Suppressor macrophage treated with lipopolysaccharide for 1 hour (primary cell): ENCODE data around the gene HTR2B.
"Not testable (repeated sequence)": the region's sequence is repeated elsewhere in the genome, so short reads cannot be mapped to it uniquely, and the experiment has no call there.

Source experiments
- DNase-seq, 3 donors: peaks; one replicate each; pipeline ENCODE4 v3.0.0-alpha.2; 2020 to 2022

HTR2B gene

DNA sequence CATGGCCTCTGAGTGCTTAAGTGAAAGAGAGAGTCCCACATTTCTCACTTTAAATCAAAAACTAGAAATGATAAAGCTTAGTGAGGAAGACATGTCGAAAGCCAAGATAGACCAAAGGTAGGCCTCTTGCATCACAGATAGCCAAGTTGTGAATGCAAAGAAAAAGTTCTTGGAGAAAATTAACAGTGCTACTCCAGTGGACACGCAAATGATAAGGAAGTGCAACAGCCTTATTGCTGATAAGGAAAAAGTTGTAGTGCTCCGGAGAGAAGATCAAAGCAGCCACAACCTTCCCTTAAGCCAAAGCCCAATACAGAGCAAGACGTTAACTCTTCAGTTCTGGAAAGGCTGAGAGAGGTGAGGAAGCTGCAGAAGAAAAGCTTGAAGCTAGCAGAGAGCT is 36.1 kb downstream of the HTR2B start:
- no peak for DNase-seq

DNA sequence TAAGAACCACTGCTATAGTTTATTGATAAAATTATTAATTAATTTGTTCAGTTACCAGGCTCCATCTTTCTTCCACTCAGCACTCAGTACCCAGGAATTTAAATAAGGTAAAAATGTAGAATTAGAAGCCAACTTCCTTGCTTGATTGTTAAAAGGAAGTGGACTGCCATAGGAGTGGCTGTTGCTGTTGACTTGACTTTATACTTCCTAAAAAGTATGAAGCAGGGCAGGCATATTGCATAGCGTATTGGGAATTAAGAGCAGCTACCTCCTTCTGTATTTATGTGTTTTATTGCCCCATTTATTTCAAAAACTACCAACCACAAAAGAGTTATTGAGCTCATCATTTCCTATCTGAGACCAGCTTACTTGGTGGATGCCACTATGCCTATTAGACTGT is 40.3 kb downstream of the HTR2B start:
- peak; percentile 21 to 48 (median 33) for DNase-seq

DNA sequence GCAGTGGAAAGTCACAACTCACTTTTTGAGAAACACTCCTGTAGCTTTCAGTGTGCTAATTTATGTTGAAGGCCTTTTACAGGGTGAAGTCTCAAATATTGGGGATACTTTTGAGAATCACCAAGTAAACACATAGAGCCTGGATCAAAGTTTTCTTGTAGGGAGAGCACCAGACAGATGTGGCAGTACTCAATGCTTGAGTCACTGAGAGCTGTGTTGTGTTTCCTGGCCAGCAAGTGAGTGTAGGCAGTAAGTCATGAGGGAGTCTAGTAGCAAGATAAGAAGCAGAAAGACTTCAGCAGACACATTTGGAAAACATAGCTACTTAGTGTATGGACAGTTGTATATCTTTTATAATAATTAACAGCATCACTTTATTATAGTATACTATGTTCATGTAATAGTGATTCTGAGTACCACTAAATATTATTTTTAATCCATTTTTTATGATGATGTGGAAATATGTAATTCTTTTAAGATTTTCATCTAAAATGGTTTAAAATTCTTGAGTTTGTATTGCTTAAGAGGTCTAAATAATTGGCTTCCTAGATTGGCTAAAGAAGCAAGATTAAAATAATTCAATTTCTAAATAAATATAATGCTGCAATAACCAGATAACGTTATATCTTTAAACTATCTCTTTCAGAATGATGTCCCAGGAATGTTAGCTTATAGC is 55.3 kb downstream of the HTR2B start:
- DNase-seq, result no peak

DNA sequence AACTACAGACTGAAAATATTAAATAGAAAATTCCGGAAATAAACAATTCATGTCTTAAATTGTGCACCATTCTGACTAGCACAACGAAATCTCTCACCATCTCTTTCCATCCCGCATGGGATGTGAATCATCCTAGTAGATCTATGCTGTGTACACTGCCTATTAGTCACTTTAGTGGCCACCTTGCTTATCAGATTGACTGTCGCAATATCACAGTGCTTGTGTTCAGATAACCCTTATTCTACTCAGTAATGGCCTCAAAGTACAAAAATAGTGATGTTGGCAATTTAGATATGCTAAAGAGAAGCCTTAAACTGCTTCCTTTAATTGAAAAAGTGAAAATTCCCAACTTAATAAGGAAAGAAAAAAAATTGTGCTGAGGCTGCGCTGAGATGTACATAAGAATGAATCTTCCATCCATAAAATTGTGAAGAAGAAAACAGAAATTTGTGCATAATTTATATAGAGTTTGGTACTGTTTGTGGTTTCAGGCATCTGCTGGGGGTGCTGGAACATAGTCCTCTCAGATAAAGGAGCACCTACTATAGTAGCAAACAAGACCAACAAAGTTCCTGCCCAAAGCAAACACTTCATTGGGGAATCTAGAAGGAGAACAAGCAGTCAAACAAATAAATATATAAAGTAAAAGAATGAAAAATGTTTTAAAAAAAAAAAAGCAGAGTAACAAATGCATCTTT is 56.2 kb downstream of the HTR2B start:
- no peak for DNase-seq

DNA sequence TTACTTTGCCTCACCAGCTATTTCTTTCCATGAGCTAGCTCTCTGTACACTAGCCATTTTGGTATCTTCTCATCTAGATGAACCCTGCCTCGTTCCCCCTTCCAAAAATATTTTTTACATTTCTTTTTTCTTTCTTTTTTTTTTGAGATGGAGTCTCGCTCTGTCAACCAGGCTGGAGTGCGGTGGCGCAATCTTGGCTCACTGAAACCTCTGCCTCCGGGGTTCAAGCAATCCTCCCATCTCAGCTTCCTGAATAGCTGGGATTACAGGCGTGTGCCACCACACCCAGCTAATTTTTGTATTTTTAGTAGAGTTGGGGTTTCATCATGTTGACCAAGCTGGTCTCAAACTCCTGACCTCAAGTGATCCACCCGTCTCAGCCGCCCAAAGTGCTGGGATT is 57.3 kb downstream of the HTR2B start:
- DNase-seq, result not testable (repeated sequence)

DNA sequence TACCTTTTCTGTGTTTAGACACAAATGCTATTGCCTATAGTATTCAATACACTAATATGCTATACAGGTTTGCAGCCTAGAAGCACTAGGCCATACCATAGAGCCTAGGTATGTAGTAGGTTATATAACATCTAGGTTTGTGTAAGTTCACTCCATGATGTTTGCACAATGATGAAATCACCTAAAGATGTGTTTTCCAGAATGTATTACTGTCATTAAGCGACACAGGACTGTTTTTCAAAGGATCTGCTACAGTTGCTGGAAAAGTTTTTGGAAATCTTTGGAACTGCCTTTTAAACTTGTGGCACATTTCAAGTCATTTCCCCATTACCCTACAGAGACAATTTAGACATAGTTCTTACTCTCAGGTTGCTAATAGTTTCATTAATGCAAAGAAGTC is 58.9 kb downstream of the HTR2B start:
- no peak for DNase-seq

DNA sequence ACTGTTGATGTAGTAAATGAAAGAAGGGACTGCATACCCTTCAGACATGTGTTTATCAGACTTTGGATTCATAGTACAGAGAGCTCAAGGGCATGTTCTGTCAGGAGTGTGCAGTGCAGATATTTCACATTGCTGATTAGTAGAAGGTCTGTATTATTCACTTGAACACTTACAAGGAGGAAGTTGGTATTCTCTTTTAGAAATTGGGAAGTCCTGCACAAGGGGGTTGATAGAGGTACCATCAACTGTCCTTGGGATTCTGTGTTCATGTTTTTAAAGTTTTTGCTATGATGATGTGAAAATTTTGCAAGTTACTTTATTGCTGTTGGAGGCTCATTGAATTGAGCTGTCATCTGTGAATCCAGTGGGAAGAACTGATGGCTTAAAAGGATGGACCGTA is 61.5 kb downstream of the HTR2B start:
- DNase-seq, result peak in 2 of 3 donors; percentile 44 to 49

DNA sequence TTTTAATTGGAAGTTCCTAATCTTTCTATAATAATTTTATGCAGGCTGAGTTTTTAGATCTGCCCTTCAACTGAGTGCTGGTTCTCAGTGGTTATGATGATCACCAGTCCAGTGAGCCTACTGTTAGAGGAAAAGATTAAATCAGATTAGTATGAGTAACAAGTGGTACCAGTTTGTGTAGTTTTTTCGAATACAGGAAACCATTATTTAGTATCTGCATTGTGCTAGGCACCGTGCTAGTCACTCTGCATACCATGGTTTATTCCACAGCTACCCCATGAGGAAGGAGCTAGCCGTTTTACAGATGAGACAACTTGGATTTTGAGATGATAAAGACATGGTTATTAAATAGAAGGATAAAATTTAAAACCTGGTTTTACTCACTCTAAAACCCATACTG is 62.1 kb downstream of the HTR2B start:
- no peak for DNase-seq

DNA sequence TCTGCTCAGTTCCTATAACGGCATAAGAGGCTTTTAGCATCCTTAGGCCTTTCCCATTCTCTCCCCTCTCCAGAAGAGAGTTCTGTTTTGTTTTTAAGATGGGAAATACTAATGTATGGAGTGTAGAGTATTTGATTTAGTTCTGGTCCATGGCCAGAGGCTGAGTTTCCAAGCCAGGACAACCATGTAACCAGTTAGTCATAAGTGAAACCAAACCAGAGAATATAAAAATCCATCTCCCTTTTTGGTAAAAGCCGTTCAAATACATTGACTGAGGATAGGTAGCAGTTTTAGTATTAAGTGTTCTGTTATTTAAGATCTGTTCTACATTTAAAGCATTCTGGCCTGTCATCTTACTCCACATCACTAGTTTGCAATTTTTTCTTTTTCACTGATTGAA is 65.1 kb downstream of the HTR2B start:
- no peak for DNase-seq

DNA sequence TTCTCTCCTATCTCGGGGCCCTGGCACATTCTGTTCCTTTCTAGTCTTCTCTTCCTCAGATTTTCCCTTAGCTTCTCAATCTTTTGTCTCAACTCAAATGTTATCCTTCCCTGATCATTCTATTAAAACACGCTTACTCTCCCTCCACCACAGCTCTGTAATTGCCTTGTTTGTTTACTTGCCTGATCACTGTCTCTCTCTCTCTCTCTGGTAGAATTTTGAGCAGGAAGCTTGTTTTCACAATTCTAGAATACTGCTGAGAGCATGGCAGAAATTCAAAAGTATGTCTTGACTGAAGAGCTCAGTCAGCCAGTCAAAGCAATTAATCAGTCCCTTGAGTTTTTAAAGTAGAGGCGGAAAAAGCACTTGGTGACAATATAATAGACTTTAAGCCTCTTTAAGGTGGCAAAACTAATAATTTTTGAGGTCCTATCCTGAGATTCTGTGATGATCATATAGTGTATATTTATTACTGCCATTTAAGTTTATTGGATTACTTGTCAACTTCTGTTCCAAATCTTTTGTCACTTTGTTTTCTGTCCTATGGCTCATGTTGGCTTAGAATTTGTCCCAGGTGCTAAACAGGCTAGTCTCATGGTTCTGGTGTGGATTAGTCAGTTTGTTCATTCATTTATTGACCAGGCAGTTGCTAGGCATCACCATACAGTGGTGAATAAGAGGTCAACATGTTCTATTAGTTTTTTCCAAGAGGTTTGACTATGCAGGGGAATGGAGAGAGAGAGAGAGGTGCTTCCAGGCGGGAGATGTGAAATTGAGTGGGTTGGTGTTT is 65.9 kb downstream of the HTR2B start:
- DNase-seq, result no peak
